GM18517 (cell line): ENCODE data around the gene OSBPL2.

Experiments used
- ATAC-seq: cut with Tn5 transposase; IDR thresholded peaks from one replicate; pipeline ENCODE4 v1.9.1; 2021; ENCODE audit warnings: mild to moderate bottlenecking, moderate library complexity; ENCODE audit not compliant: unreplicated experiment

OSBPL2 gene

DNA sequence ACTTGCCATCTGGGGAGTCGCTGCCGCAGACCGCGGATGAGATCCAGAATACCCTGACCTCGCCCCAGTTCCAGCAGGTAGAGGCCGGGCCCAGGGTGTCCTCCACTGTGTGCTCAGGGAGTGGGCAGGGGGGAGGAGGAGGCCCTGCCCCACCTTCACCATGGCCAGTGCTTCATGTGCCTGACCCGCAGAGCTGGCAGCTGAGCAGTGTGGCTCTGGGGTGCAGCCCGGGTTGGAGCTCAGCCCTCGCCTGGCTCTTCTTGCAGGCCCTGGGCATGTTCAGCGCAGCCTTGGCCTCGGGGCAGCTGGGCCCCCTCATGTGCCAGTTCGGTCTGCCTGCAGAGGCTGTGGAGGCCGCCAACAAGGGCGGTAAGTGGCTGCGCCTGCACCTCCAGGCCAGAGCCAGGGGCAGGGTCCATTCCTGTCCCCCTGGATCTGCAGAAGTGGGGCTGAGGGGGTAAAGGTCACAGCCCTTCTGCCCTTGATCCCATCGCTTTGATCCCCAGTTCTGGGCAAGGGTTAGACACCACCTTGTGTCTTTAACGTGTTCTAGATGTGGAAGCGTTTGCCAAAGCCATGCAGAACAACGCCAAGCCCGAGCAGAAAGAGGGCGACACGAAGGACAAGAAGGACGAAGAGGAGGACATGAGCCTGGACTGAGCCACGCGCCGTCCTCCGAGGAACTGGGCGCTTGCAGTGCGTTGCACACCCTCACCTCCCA lies 69.9 kb downstream of the OSBPL2 start:
- no peak for ATAC-seq

- ATAC-seq, result no peak
These were observed 71.0 kb downstream of the OSBPL2 start for GRCh38 chr20:62309198-62309944.

- ATAC-seq, result no peak
These were observed 71.8 kb downstream of the OSBPL2 start for GRCh38 chr20:62309947-62310756.

GRCh38 chr20:62310757-62311121 lies 72.4 kb downstream of the OSBPL2 start:
- ATAC-seq, result no peak

- no peak for ATAC-seq
These were observed 72.8 kb downstream of the OSBPL2 start for GRCh38 chr20:62311150-62311549.

GRCh38 chr20:62311832-62312661 lies 73.7 kb downstream of the OSBPL2 start:
- no peak for ATAC-seq

GRCh38 chr20:62312662-62312977 lies 74.3 kb downstream of the OSBPL2 start:
- no peak for ATAC-seq

- no peak for ATAC-seq
These were observed 74.7 kb downstream of the OSBPL2 start for GRCh38 chr20:62313021-62313420.

- no peak for ATAC-seq
These were observed 75.4 kb downstream of the OSBPL2 start for GRCh38 chr20:62313460-62314338.

- ATAC-seq, result no peak
These were observed 76.0 kb downstream of the OSBPL2 start for GRCh38 chr20:62314339-62314638.

DNA sequence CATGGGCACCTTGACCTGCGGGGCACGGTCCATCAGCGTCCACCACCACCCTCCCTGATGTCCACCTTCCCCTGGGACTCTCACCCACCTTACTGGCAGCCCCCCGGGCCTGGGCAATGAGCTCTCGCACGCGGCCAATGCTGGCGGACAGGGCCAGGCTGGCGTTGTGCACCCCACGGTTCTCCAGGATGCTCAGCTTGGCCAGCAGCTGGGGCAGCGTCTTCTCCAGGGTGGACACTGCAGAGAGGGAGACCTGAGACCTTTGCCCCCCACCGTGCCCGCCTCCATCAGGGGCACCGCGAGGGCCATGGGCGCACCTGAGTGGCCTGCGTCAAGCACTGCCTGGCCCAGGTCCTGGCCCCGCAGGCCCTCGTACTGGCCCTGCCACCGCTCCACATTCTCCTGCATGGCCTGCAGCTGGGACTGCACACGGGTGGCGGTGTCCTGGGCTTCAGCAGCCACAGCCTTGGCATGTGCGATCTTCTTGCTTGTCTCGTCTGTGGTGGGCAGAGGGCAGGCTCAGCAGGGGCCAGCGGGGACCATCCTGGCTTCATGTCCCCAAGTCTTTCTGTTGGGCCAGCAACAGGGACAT lies 76.5 kb downstream of the OSBPL2 start:
- ATAC-seq, result no peak

DNA sequence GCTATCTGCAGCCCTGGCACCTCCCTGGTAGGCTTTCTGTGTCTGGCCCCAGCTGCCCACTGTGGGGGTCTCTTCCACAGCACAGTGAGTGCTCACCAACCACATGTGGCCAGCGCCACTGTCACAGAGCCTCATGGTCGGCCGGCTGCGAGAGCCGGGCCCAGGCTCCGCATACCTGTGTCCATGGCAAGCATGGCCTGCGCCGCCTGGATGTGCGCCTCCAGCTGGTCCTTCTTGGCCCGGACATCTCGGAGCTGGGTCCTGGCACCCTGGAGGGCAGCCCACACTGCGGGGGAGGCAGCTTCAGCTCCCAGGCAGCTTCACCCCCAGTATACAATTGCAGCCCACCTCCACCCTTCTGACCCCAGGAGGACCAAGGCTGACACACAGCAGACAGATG lies 77.5 kb downstream of the OSBPL2 start:
- ATAC-seq, result no peak

- ATAC-seq, result no peak
These were observed 78.2 kb downstream of the OSBPL2 start for GRCh38 chr20:62316331-62317166.

DNA sequence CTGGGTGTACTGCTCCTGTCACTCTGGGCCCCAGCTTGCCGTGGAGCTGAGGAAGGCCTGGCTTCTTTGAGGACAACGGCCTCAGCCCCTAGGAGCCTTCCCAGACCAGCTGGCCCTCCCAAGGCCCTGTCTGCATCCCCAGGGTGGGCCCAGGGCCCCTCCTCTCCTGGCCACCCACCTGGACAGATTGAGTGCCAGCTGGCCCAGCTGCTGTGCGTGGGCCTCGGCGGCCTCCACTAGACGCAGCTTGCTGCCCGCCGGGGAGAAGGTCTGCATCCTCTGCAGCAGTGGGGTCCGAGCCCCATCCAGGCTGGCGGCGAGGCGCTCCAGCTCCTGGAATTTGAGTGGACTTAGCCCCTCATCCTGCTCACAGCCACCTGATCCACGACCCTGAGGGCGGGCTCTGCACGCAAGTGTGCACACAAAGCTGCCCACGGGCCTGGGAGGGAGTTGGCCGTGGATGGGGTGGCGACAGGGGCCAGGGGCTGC lies 78.9 kb downstream of the OSBPL2 start:
- ATAC-seq, result no peak

DNA sequence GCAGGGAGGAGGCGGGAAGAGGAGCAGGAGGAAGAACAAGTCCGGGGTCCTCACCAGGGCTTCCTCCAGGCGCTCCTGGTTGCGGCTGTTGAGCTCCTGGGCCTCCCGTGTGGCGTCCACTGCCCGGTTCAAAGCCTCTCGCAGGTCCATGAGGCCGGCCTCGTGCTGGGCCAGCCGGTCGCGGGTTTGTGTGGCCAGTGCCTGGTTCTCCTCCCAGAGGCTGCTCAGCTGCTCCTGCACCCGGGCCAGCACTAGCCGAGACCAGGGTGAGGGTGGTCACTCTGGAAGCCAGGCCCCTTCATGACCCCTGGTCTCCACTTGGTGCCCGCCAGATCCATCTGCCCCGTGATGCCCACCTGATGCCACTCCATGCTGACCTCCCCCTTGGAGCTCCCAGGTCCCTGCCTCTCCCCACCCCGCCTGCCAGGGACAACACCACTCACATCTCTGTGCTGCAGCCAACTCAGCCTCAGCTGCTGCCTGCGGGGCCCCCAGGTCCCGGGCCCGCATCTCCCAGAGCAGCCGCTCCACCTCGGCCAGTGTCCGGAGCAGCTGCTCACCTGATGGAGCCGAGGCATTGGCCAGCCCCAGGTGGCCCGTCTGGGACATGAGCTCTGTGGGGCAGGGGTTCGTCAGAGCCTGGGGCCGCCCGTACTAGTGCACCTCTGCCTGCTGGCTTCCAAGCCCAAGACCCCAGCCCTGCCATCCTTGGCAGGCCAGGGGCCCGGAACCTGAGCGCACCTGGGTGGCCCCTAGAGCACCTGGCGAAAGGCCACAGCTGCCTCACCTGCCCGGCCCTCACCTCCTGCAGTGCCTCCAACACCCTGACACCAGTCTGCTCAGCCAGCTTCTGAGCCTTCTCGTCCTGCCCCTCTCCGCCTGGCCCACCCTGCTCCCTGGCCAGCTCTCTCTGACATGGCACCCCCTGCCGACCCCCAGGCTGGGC lies 80.4 kb downstream of the OSBPL2 start:
- ATAC-seq, result no peak

DNA sequence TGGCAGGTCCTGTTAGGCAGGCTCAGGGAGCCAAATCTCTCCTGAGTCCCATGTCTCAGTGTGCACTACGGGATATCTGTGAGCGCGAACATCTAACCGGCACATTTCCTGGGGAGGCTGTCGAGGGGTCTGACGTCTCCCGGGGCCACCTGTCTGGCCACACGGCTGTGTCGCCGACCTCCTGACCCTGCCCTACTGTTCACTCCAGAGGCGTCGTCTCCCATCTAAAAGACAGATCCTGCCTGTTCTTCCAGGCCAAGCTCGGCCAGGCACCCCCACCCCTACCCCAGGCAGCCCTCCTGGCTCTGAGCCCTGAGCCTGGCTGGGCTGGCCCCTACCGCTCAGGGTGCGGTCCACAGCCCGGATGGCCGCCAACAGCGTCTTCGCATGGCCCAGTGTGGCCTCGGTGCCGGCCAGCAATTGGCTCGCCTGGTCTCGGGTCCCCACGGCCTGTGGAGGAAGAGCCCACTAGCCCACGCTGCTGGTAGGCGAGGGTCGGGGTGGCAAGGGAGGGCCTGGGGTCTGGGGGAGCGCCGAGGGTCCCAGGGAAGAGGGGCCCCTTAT lies 81.1 kb downstream of the OSBPL2 start:
- no peak for ATAC-seq

DNA sequence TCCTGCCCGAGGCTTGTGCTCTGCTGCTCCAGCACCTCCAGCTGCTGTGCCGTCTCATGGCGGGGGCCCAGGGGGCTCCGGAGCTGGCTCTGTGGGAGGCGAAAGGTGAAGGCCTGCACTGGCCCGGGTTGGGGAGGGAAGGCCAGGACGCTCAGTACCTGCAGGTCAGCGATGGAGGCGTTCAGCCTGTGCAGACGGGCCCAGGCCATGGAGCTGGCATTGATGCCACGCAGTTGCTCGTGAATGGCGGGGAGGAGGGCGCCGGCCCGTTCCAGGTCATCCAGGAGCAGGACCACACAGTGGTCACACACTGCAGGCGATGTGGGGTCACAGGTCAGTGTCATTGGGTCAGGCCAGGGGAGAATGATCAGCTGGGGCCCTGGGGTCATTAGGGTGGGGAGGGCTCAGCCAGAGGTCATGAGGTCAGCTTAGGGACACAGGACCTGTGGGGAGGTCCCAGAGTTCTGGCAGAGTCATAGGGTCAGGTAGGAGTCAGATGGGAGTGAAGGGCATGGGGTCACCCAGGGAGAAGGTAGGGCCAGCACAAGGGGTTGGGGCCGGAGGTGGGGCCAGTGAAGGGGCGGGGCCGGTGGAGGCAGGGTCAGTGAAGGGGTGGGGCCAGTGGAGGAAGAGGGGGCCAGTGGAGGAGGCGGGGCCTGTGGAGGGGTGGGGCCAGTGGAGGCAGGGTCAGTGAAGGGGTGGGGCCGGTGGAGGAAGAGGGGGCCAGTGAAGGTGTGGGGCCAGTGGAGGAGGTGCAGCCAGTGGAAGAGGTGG lies 82.4 kb downstream of the OSBPL2 start:
- no peak for ATAC-seq
